Measurements from ENCODE around the gene MAP7.

- TF ChIP-seq POLR2A (IDR thresholded peaks at IDR 0.05; ENCODE audit: low read depth, low read length), result no peak
- no peak for TF ChIP-seq POLR2AphosphoS5 (IDR thresholded peaks at IDR 0.05; ENCODE audit: low read depth, low read length)
- TF ChIP-seq TAF1 (IDR thresholded peaks at IDR 0.05; ENCODE audit: low read depth, low read length), result no peak
Observed at GRCh38 chr6:136378888-136379287, 171.3 kb downstream of the MAP7 start.

Measured in GM12891 (cell line).